OCI-LY1 (cell line): ENCODE data around the gene CNTD1.

Experiments used
- H2AFZ ChIP-seq: fragments of 200-600 bp; sonication (generic), shearing (Covaris generic); 2 replicates; pipeline ENCODE4 v1.6.0; 2014; ENCODE audit warnings: antibody characterized with exemption, mild to moderate bottlenecking, low read length
- H3F3A ChIP-seq: fragments of 200-600 bp; sonication (generic), shearing (Covaris generic); 2 replicates; pipeline ENCODE4 v1.6.0; 2014; ENCODE audit warnings: mild to moderate bottlenecking, antibody characterized with exemption, low read length, moderate library complexity; ENCODE audit not compliant: insufficient read depth
- H3K27ac ChIP-seq: fragments of 200-600 bp; sonication (generic); 2 replicates; pipeline ENCODE4 v1.5.1; 2014; ENCODE audit warnings: low read length, mixed run types, mild to moderate bottlenecking, low read depth; ENCODE audit not compliant: poor library complexity, severe bottlenecking
- H3K27me3 ChIP-seq: fragments of 200-600 bp; sonication (generic); 2 replicates; pipeline ENCODE4 v1.6.0; 2014; ENCODE audit warnings: antibody characterized with exemption, mild to moderate bottlenecking, low read length, moderate library complexity; ENCODE audit not compliant: insufficient read depth
- H3K36me3 ChIP-seq: fragments of 200-600 bp; sonication (generic); 2 replicates; pipeline ENCODE4 v1.6.1; 2014; ENCODE audit warnings: mild to moderate bottlenecking, antibody characterized with exemption, low read length, moderate library complexity, mixed read lengths; ENCODE audit not compliant: insufficient read depth
- H3K4me1 ChIP-seq: fragments of 200-600 bp; sonication (generic); 2 replicates; pipeline ENCODE4 v1.5.1; 2014; ENCODE audit warnings: mild to moderate bottlenecking, low read length, moderate library complexity; ENCODE audit not compliant: insufficient read depth, severe bottlenecking
- H3K4me2 ChIP-seq: fragments of 200-600 bp; sonication (generic), shearing (Covaris generic); 2 replicates; pipeline ENCODE4 v1.6.1; 2014; ENCODE audit warnings: low read length
- H3K4me3 ChIP-seq: fragments of 200-600 bp; sonication (generic); 2 replicates; pipeline ENCODE4 v1.5.1; 2014; ENCODE audit warnings: low read length, low read depth, mild to moderate bottlenecking, mixed read lengths; ENCODE audit not compliant: poor library complexity, severe bottlenecking
- H3K79me2 ChIP-seq: fragments of 200-600 bp; shearing (Covaris generic); 2 replicates; pipeline ENCODE4 v1.6.1; 2016; ENCODE audit warnings: mixed run types, low read length, mixed read lengths; ENCODE audit not compliant: insufficient read depth
- H3K9ac ChIP-seq: fragments of 200-600 bp; sonication (generic), shearing (Covaris generic); 2 replicates; pipeline ENCODE4 v1.6.1; 2014; ENCODE audit warnings: mild to moderate bottlenecking, low read length, mixed read lengths
- H3K9me2 ChIP-seq: fragments of 200-600 bp; sonication (generic), shearing (Covaris generic); 2 replicates; pipeline ENCODE4 v1.6.1; 2014; ENCODE audit warnings: low read depth, mild to moderate bottlenecking, low read length, mixed read lengths
- H3K9me3 ChIP-seq: fragments of 200-600 bp; shearing (Covaris generic); 2 replicates; pipeline ENCODE4 v1.6.1; 2014; ENCODE audit warnings: low read length, mixed read lengths
- H4K20me1 ChIP-seq: fragments of 200-600 bp; sonication (generic), shearing (Covaris generic); 2 replicates; pipeline ENCODE4 v1.6.0; 2016; ENCODE audit warnings: mild to moderate bottlenecking, low read length; ENCODE audit not compliant: insufficient read depth
- EZH2 ChIP-seq: fragments of 200-600 bp; sonication (generic), shearing (Covaris generic); IDR thresholded peaks from 2 replicates; pipeline ENCODE4 v1.8.0; 2017; ENCODE audit warnings: borderline replicate concordance, mixed run types, mild to moderate bottlenecking, antibody characterized with exemption, low read length, moderate library complexity, mixed read lengths
- TF ChIP-seq, protein P1 (sequence below): fragments of 200-600 bp; sonication (generic), shearing (Covaris generic); IDR thresholded peaks from 2 replicates; pipeline ENCODE4 v1.5.1; 2017; ENCODE audit warnings: mild to moderate bottlenecking, antibody characterized with exemption, low read length, moderate library complexity, mixed read lengths

Gene CNTD1

DNA sequence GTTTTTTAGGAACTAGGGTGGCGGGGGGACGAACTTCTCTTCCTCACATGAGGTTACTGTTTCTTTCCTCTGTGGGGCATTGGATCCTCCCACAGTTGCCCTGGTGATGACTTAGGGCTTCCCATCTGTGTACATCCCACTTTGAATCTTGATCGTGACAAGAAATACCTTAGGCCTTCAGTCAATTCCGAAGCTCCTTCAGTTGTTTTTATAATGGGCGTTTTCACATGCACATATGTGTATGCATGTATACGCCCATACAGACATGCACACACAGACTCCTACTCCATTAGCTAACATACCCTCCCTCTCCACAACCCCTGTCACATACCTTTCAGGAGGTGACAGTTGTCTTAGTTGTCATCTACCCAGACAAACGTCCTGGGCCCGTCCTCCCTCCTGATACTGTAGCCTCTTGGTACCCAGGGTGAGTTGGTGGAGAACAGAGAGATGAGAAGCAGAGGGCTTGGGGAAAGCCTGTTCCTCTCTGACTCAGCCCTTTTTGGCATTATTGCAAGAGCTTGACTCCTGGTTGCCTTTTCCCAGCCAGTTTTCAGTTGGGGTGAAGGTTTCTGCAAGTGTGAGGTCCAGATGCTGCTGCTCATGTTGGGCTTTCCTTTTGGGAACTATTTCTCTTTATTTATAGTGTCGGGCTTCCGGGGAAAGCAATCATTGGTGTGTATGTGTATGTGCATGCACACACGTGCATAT is 43.5 kb downstream of the CNTD1 start:
- peaks cover 88% of the 10 kb centered on the region for H3K36me3 ChIP-seq
- H3K4me1 ChIP-seq, result no peaks in the 10 kb centered on the region
- H3K79me2 ChIP-seq, result no peaks in the 10 kb centered on the region
- no peak overlapping the region for H3K4me2 ChIP-seq
- no peaks in the 10 kb centered on the region for H4K20me1 ChIP-seq
- H2AFZ ChIP-seq, result no peak overlapping the region
- no peak overlapping the region for H3K9ac ChIP-seq
- H3F3A ChIP-seq, result no peaks in the 10 kb centered on the region
- no peak overlapping the region for H3K27ac ChIP-seq
- H3K9me2 ChIP-seq, result no peaks in the 10 kb centered on the region
- H3K4me3 ChIP-seq, result no peak overlapping the region
- no peaks in the 10 kb centered on the region for H3K27me3 ChIP-seq
- TF ChIP-seq, protein P1, sequence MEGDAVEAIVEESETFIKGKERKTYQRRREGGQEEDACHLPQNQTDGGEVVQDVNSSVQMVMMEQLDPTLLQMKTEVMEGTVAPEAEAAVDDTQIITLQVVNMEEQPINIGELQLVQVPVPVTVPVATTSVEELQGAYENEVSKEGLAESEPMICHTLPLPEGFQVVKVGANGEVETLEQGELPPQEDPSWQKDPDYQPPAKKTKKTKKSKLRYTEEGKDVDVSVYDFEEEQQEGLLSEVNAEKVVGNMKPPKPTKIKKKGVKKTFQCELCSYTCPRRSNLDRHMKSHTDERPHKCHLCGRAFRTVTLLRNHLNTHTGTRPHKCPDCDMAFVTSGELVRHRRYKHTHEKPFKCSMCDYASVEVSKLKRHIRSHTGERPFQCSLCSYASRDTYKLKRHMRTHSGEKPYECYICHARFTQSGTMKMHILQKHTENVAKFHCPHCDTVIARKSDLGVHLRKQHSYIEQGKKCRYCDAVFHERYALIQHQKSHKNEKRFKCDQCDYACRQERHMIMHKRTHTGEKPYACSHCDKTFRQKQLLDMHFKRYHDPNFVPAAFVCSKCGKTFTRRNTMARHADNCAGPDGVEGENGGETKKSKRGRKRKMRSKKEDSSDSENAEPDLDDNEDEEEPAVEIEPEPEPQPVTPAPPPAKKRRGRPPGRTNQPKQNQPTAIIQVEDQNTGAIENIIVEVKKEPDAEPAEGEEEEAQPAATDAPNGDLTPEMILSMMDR, result no peak
- TF ChIP-seq EZH2, result no peak
- no peaks in the 10 kb centered on the region for H3K9me3 ChIP-seq

DNA sequence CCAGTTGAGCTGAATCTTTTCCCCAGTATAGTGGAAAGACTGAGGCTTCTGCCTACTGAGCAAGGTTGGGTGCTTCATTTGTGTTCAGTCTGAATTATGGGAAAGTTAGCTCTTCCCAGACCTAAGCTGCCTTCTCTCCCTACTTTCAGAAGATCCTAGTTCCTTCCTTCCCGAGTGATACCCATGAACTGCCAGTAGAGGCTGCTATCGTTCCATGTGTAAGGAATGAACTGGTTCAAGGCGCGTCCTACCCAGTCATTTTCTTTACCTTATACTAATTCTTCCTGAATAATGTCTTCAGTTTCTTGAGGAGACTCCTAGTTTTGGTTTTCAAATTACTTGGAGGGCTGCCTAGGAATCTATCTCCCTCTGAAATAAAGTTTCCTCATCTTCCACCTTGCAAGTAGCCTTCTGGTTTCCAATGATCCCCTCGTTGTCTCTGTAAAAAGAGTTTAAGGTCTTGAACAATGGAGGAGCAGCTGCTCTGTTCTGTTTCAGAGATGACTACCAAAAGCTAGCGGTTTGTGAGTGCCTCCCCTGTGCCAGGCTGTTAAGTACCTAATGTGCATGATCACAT is 44.8 kb downstream of the CNTD1 start:
- H3K9me3 ChIP-seq, result no peaks in the 10 kb centered on the region
- no peak overlapping the region for H3K27ac ChIP-seq
- no peaks in the 10 kb centered on the region for H3F3A ChIP-seq
- H3K4me3 ChIP-seq, result no peak overlapping the region
- no peaks in the 10 kb centered on the region for H3K27me3 ChIP-seq
- no peak overlapping the region for H3K9ac ChIP-seq
- TF ChIP-seq, protein P1, result peak; percentile 70
- TF ChIP-seq EZH2, result no peak
- no peak overlapping the region for H2AFZ ChIP-seq
- peaks cover 74% of the 10 kb centered on the region for H3K36me3 ChIP-seq
- no peaks in the 10 kb centered on the region for H3K9me2 ChIP-seq
- no peak overlapping the region for H3K4me2 ChIP-seq
- no peaks in the 10 kb centered on the region for H4K20me1 ChIP-seq
- H3K79me2 ChIP-seq, result no peaks in the 10 kb centered on the region
- no peaks in the 10 kb centered on the region for H3K4me1 ChIP-seq

DNA sequence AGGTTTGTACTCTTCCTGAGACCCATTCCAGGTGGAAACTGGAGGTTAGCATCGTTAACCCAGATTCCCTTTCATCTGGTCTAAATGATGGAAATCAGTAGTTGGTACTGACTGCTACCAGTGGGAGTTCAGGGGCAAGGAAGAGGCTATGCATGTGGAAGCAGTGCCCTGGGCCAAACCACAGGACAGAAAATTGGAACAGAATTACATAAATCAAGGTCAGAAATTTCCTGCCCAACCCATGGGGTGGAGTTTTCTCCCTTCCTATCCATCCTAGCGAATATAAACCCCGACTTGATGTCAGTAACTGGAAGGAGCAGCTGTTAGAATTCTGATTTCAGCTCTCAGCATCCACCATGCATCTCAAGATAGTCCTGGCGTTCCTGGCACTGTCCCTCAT is 45.6 kb downstream of the CNTD1 start, which contains the start of gene AOC2:
TSS of gene AOC2 (plus strand) at position 310 of the 400 bp plus-strand sequence. CDS start at position 357, 47 bp downstream.
- Histone ChIP-seq H3K4me1 (no peaks in the 10 kb centered on the region), H3K27me3 (no peaks in the 10 kb centered on the region), H2AFZ (no peak within 1 kb of the TSS), H3F3A (no peaks in the 10 kb centered on the region), H3K9me3 (no peaks in the 10 kb centered on the region), H3K9ac (no peak within 1 kb of the TSS), H3K27ac (no peak within 1 kb of the TSS), H3K4me2 (no peak within 1 kb of the TSS), H3K79me2 (no peaks in the 10 kb centered on the region), H4K20me1 (no peaks in the 10 kb centered on the region), H3K9me2 (no peaks in the 10 kb centered on the region), H3K4me3 (no peak within 1 kb of the TSS), H3K36me3 (peaks cover 66% of the 10 kb centered on the region)
- no peak for TF ChIP-seq EZH2
- TF ChIP-seq, protein P1, result no peak
